Smooth muscle cell (in vitro differentiated cells): Measurements from ENCODE around the gene NLGN4Y. TPM values are rescaled to one million over a fixed set of nuclear protein-coding genes. Genes with fewer than 3 reads are reported as not detected.

Source experiments
- DNase-seq: peaks from one replicate; lab custom pipeline; 2025; ENCODE audit not compliant: unreplicated experiment; lab: John Stamatoyannopoulos, UW
- H2AFZ ChIP-seq: fragments of 200-600 bp; sonication (generic); 2 replicates; pipeline ENCODE4 v1.6.0; 2016; ENCODE audit warnings: antibody characterized with exemption, low read depth, mild to moderate bottlenecking
- H3F3A ChIP-seq: fragments of 200-600 bp; sonication (generic); 2 replicates; pipeline ENCODE4 v1.6.0; 2017; ENCODE audit warnings: antibody characterized with exemption, low read depth
- H3K27ac ChIP-seq: fragments of 200-600 bp; sonication (generic); 2 replicates; pipeline ENCODE4 v1.5.1; 2016; ENCODE audit warnings: low read depth, mild to moderate bottlenecking
- H3K27me3 ChIP-seq: fragments of 200-600 bp; sonication (generic); 2 replicates; pipeline ENCODE4 v1.6.1; 2016; ENCODE audit warnings: low read depth, mild to moderate bottlenecking
- H3K36me3 ChIP-seq: fragments of 200-600 bp; sonication (generic); 2 replicates; pipeline ENCODE4 v1.5.1; 2016; ENCODE audit warnings: low read depth
- H3K4me1 ChIP-seq: fragments of 200-600 bp; sonication (generic); 2 replicates; pipeline ENCODE4 v1.5.1; 2016; ENCODE audit warnings: low read depth
- H3K4me2 ChIP-seq: fragments of 200-600 bp; sonication (generic); 2 replicates; pipeline ENCODE4 v1.6.0; 2016; ENCODE audit warnings: mild to moderate bottlenecking
- H3K4me3 ChIP-seq: fragments of 200-600 bp; sonication (generic); 2 replicates; pipeline ENCODE4 v1.5.1; 2016; ENCODE audit warnings: mild to moderate bottlenecking
- H3K79me2 ChIP-seq: fragments of 200-600 bp; sonication (generic); 2 replicates; pipeline ENCODE4 v1.6.0; 2016; ENCODE audit warnings: low read depth, mild to moderate bottlenecking
- H3K9ac ChIP-seq: fragments of 200-600 bp; sonication (generic); 2 replicates; pipeline ENCODE4 v1.6.0; 2016; ENCODE audit warnings: low read depth
- H3K9me3 ChIP-seq: fragments of 200-600 bp; sonication (generic); replicated peaks from 2 replicates; pipeline ENCODE4 v1.5.1; 2016; ENCODE audit warnings: low read depth
- H4K20me1 ChIP-seq: fragments of 200-600 bp; sonication (generic); 2 replicates; pipeline ENCODE4 v1.6.0; 2016; ENCODE audit warnings: low read depth
- WGBS: methylation state at CpG from one replicate; pipeline ENCODE4 v1.1.7; 2016; ENCODE audit warnings: low lambda C conversion rate; 5-methylcytosine and 5-hydroxymethylcytosine counted together
- polyA plus RNA-seq: library from polyadenylated mRNA; unstranded; fragments of >200 nt; fragmentation: Nextera tagmentation; extraction: Ambion mirVana; gene quantifications from 2 replicates; pipeline ENCODE4 v1.2.1, GENCODE V29; 2016
- total RNA-seq: library from RNA; depleted of rRNA; stranded (reverse); fragments of >200 nt; gene quantifications from 2 replicates; pipeline ENCODE4 v1.2.3, GENCODE V29; 2014
- TF ChIP-seq, protein P1 (sequence below): fragments of 200-600 bp; sonication (generic); IDR thresholded peaks from 2 replicates; pipeline ENCODE4 v1.5.1; 2017; ENCODE audit warnings: borderline replicate concordance, mild to moderate bottlenecking, antibody characterized with exemption; ENCODE audit not compliant: insufficient read depth, poor library complexity, severe bottlenecking

Gene NLGN4Y
- total and polyA plus RNA-seq, 2 experiments from 2014 or later: not detected

DNA sequence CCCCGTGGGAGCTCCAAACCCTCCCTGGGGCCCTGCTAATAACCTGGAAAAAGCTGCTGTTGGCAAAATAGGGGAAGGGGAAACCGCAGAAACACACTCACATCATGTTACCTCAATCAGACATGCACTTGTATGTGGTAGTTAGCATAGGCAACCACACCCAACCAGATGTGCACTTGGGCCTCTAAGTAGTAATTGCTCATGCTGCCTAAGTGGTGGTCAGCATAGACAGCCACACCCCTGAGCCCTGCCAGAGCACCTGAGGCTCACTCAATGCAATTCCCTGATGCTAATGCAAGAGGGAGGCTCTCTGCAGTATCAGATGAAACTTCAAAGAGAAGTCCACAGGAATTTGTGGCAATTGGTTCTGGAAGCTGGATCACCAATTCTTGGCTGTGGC is 301.4 kb downstream of the NLGN4Y start:
- Histone ChIP-seq H3K27ac (no peak overlapping the region), H3F3A (no peaks in the 10 kb centered on the region), H3K4me2 (no peak overlapping the region), H3K4me3 (no peak overlapping the region), H3K27me3 (no peaks in the 10 kb centered on the region), H2AFZ (no peak overlapping the region), H3K79me2 (no peaks in the 10 kb centered on the region), H3K4me1 (no peaks in the 10 kb centered on the region), H3K9me3 (no peaks in the 10 kb centered on the region), H3K9ac (no peak overlapping the region), H4K20me1 (no peaks in the 10 kb centered on the region), H3K36me3 (no peaks in the 10 kb centered on the region)
- WGBS: no CpG with 5 or more reads among the region's 2 CpGs
- TF ChIP-seq, protein P1, sequence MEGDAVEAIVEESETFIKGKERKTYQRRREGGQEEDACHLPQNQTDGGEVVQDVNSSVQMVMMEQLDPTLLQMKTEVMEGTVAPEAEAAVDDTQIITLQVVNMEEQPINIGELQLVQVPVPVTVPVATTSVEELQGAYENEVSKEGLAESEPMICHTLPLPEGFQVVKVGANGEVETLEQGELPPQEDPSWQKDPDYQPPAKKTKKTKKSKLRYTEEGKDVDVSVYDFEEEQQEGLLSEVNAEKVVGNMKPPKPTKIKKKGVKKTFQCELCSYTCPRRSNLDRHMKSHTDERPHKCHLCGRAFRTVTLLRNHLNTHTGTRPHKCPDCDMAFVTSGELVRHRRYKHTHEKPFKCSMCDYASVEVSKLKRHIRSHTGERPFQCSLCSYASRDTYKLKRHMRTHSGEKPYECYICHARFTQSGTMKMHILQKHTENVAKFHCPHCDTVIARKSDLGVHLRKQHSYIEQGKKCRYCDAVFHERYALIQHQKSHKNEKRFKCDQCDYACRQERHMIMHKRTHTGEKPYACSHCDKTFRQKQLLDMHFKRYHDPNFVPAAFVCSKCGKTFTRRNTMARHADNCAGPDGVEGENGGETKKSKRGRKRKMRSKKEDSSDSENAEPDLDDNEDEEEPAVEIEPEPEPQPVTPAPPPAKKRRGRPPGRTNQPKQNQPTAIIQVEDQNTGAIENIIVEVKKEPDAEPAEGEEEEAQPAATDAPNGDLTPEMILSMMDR: no peak
- no peak for DNase-seq

DNA sequence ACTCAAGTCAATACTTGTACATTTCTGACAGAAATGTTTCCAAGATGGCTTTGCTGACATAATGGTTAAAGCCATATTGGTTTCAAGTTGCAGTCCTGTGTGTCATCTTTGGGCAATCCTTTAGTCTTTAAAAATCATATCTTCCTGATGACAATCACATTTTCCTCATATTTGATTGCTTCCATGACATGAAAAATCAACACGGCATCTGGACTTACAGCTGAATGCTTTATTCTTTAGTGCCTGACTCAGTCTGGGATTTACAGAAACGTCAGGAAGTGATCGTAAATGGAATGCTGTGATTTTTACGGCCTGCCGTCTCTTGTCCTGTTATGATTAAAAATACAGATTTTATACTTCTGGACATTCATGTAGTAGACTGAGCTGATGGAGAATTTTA is 304.2 kb downstream of the NLGN4Y start:
- Histone ChIP-seq H3K4me2 (no peak overlapping the region), H4K20me1 (no peaks in the 10 kb centered on the region), H3K9ac (no peak overlapping the region)

DNA sequence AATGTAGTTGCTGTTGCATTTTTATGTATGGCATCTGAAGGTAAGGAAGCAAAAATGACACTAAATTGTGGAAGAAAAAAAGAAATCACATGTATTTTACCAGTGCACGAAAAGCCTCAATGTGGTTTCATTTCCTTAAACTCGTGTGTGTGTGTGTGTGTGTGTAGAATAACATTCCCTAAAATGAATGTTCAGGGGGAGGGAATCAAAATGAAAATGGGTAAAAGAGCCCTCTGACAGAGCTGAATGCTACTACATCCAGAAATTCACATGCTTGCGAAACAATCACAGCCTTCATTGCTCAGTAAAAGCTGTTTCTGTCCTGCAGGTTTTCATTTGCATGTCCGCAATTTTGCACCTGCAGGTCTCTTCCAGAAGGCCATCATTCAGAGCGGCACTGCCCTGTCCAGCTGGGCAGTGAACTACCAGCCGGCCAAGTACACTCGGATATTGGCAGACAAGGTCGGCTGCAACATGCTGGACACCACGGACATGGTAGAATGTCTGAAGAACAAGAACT is 305.1 kb downstream of the NLGN4Y start:
- no peak overlapping the region for H3K27ac ChIP-seq
- no peak overlapping the region for H3K4me2 ChIP-seq
- TF ChIP-seq, protein P1: no peak
- H3F3A ChIP-seq: no peaks in the 10 kb centered on the region
- H3K79me2 ChIP-seq: no peaks in the 10 kb centered on the region
- H3K9ac ChIP-seq: no peak overlapping the region
- no peaks in the 10 kb centered on the region for H3K27me3 ChIP-seq
- DNase-seq: no peak
- no peak overlapping the region for H2AFZ ChIP-seq
- H3K4me1 ChIP-seq: no peaks in the 10 kb centered on the region
- H3K9me3 ChIP-seq: no peaks in the 10 kb centered on the region
- WGBS: no CpG with 5 or more reads among the region's 9 CpGs
- H4K20me1 ChIP-seq: no peaks in the 10 kb centered on the region
- H3K36me3 ChIP-seq: no peaks in the 10 kb centered on the region
- no peak overlapping the region for H3K4me3 ChIP-seq

More for the DNA sequence above, 304.2 kb downstream of the NLGN4Y start:
- no CpG with 5 or more reads among the region's 5 CpGs for WGBS
- no peaks in the 10 kb centered on the region for H3K4me1 ChIP-seq
- no peaks in the 10 kb centered on the region for H3K36me3 ChIP-seq
- H3K9me3 ChIP-seq: no peaks in the 10 kb centered on the region
- H3K79me2 ChIP-seq: no peaks in the 10 kb centered on the region
- no peak overlapping the region for H3K27ac ChIP-seq
- no peak for DNase-seq
- H3F3A ChIP-seq: no peaks in the 10 kb centered on the region
- no peaks in the 10 kb centered on the region for H3K27me3 ChIP-seq
- no peak overlapping the region for H2AFZ ChIP-seq
- H3K4me3 ChIP-seq: no peak overlapping the region
- TF ChIP-seq, protein P1: no peak
